ENCODE measurements around the gene POLRMT.

The POLRMT gene

DNA sequence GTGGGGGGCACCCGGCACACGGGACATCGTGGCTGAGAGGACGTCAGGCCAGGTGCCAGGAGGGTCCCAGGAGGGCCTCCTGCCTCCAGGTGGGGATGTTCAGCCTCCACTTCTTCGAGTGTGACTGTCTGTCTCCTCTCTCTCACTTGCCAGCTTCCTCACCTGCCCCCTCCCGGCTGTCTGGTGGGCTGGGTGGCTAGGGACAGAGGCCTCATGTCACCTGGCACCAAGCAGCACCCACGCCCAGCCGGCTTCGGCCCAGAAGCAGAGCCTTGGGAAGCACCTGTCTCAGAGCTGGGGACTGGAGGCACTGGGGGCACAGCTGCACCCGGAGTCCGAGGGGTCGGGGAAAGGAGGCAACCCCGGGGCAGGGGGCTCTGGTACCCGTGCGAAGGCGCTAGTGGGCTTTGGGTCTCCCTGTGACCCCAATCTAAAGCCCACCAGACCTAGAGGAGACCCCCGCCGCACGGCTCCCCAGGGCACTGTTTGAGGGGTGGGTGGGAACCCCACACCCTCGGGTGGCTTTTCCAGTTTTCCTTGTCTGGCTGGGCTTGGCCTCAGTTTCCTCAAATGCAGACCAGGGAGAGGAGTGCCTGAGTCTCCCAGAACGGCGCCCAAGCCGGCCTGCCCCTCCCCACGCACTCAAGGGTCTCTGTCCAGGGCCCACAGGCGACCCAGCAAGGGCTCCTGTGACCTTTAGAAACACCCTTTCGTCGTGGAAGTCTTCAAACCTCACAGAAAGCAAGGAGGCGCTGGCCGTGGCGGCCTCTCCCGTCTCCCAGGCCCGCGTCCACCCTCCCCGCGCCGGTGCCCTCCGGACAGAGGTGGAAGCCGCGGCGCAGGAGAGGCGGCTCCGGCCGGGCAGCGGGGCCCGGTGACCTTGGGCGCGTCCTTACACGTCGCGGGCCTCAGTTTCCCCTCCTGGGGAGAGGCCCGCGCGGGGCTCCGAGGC lies 44.3 kb downstream of the POLRMT start:
- TF ChIP-seq ISL1 (CRISPR knock-in tag; IDR thresholded peaks at IDR 0.05) (no peak), OSR1 (CRISPR knock-in tag; IDR thresholded peaks at IDR 0.05) (no peak), PPARA (CRISPR knock-in tag; IDR thresholded peaks at IDR 0.05; ENCODE audit: borderline replicate concordance) (no peak), ZNF70 (CRISPR knock-in tag; IDR thresholded peaks at IDR 0.05) (no peak), CSDC2 (CRISPR knock-in tag; IDR thresholded peaks at IDR 0.05) (no peak), ZNF565 (CRISPR knock-in tag; conservative IDR thresholded peaks at IDR 0.05; ENCODE audit: low read depth) (no peak), BACH2 (CRISPR knock-in tag; IDR thresholded peaks at IDR 0.05; ENCODE audit: borderline replicate concordance) (no peak), TOX (CRISPR knock-in tag; IDR thresholded peaks at IDR 0.05; ENCODE audit: borderline replicate concordance) (no peak), ZC3H10 (CRISPR knock-in tag; IDR thresholded peaks at IDR 0.05) (no peak), CSRNP3 (CRISPR knock-in tag; IDR thresholded peaks at IDR 0.05) (no peak), ZFP3 (CRISPR knock-in tag; IDR thresholded peaks at IDR 0.05) (no peak), ZFP30 (CRISPR knock-in tag; IDR thresholded peaks at IDR 0.05) (no peak)
- TF ChIP-seq, protein P1, sequence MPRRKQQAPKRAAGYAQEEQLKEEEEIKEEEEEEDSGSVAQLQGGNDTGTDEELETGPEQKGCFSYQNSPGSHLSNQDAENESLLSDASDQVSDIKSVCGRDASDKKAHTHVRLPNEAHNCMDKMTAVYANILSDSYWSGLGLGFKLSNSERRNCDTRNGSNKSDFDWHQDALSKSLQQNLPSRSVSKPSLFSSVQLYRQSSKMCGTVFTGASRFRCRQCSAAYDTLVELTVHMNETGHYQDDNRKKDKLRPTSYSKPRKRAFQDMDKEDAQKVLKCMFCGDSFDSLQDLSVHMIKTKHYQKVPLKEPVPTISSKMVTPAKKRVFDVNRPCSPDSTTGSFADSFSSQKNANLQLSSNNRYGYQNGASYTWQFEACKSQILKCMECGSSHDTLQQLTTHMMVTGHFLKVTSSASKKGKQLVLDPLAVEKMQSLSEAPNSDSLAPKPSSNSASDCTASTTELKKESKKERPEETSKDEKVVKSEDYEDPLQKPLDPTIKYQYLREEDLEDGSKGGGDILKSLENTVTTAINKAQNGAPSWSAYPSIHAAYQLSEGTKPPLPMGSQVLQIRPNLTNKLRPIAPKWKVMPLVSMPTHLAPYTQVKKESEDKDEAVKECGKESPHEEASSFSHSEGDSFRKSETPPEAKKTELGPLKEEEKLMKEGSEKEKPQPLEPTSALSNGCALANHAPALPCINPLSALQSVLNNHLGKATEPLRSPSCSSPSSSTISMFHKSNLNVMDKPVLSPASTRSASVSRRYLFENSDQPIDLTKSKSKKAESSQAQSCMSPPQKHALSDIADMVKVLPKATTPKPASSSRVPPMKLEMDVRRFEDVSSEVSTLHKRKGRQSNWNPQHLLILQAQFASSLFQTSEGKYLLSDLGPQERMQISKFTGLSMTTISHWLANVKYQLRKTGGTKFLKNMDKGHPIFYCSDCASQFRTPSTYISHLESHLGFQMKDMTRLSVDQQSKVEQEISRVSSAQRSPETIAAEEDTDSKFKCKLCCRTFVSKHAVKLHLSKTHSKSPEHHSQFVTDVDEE (CRISPR knock-in tag; IDR thresholded peaks at IDR 0.05), result no peak
- TF ChIP-seq, protein P2, sequence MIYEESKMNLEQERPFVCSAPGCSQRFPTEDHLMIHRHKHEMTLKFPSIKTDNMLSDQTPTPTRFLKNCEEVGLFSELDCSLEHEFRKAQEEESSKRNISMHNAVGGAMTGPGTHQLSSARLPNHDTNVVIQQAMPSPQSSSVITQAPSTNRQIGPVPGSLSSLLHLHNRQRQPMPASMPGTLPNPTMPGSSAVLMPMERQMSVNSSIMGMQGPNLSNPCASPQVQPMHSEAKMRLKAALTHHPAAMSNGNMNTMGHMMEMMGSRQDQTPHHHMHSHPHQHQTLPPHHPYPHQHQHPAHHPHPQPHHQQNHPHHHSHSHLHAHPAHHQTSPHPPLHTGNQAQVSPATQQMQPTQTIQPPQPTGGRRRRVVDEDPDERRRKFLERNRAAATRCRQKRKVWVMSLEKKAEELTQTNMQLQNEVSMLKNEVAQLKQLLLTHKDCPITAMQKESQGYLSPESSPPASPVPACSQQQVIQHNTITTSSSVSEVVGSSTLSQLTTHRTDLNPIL (CRISPR knock-in tag; IDR thresholded peaks at IDR 0.05; ENCODE audit: low read depth), result no peak
- peak; percentile 15; the same call in 2 of the 3 replicates for ATAC-seq

- ATAC-seq, result peak; percentile 75
- TF ChIP-seq TCF4 (CRISPR knock-in tag; IDR thresholded peaks at IDR 0.05; ENCODE audit: borderline replicate concordance), result no peak
- TF ChIP-seq CSRNP3 (CRISPR knock-in tag; IDR thresholded peaks at IDR 0.05), result no peak
- TF ChIP-seq ZNF70 (CRISPR knock-in tag; IDR thresholded peaks at IDR 0.05), result no peak
- no peak for TF ChIP-seq ISL1 (CRISPR knock-in tag; IDR thresholded peaks at IDR 0.05)
- TF ChIP-seq TOX (CRISPR knock-in tag; IDR thresholded peaks at IDR 0.05; ENCODE audit: borderline replicate concordance), result no peak
- TF ChIP-seq ZNF565 (CRISPR knock-in tag; conservative IDR thresholded peaks at IDR 0.05; ENCODE audit: low read depth), result no peak
- no peak for TF ChIP-seq RARB (CRISPR knock-in tag; IDR thresholded peaks at IDR 0.05)
- TF ChIP-seq BACH2 (CRISPR knock-in tag; IDR thresholded peaks at IDR 0.05; ENCODE audit: borderline replicate concordance), result no peak
These were observed 45.1 kb downstream of the POLRMT start for GRCh38 chr19:588093-588740.

GRCh38 chr19:585551-586110 lies 47.7 kb downstream of the POLRMT start:
- ATAC-seq, result no peak
- no peak for TF ChIP-seq ZNF70 (CRISPR knock-in tag; IDR thresholded peaks at IDR 0.05)
- TF ChIP-seq CSRNP3 (CRISPR knock-in tag; IDR thresholded peaks at IDR 0.05), result no peak
- no peak for TF ChIP-seq ZNF8 (CRISPR knock-in tag; IDR thresholded peaks at IDR 0.05)
- no peak for TF ChIP-seq SNAI2 (CRISPR knock-in tag; IDR thresholded peaks at IDR 0.05)
- TF ChIP-seq CSDC2 (CRISPR knock-in tag; IDR thresholded peaks at IDR 0.05), result no peak
- TF ChIP-seq, protein P2 (CRISPR knock-in tag; IDR thresholded peaks at IDR 0.05; ENCODE audit: low read depth), result no peak
- no peak for TF ChIP-seq PPARA (CRISPR knock-in tag; IDR thresholded peaks at IDR 0.05; ENCODE audit: borderline replicate concordance)
- TF ChIP-seq, protein P1 (CRISPR knock-in tag; IDR thresholded peaks at IDR 0.05), result no peak
- TF ChIP-seq ESRRG (CRISPR knock-in tag; IDR thresholded peaks at IDR 0.05), result no peak
- TF ChIP-seq ZFP30 (CRISPR knock-in tag; IDR thresholded peaks at IDR 0.05), result no peak
- no peak for TF ChIP-seq ISL1 (CRISPR knock-in tag; IDR thresholded peaks at IDR 0.05)
- no peak for TF ChIP-seq BACH2 (CRISPR knock-in tag; IDR thresholded peaks at IDR 0.05; ENCODE audit: borderline replicate concordance)
- no peak for TF ChIP-seq ZC3H10 (CRISPR knock-in tag; IDR thresholded peaks at IDR 0.05)

Data from SK-N-SH treated with all-trans-retinoic acid at 6 μM for 48 hours (cell line).